A549 (cell line): ENCODE results near the gene CMPK2.

Experiments used
- CTCF ChIP-seq: fragments of >200 bp; sonication (Bioruptor Twin); formaldehyde crosslinking; IDR thresholded peaks from 3 replicates; pipeline ENCODE4 v1.5.1; 2016
- MAX ChIP-seq: IDR thresholded peaks from 2 replicates; pipeline ENCODE4 v1.6.1; 2012
- RCOR1 ChIP-seq: fragments of 150-350 bp; IDR thresholded peaks from 2 replicates; pipeline ENCODE4 v1.6.1; 2014; ENCODE audit warnings: antibody characterized with exemption, low read length, low read depth
- REST ChIP-seq: fragments of 200-600 bp; sonication (generic); IDR thresholded peaks from 2 replicates; pipeline ENCODE4 v1.6.1; 2016; ENCODE audit warnings: antibody characterized with exemption, mild to moderate bottlenecking, moderate library complexity
- ZNF302 ChIP-seq: fragments of 250-450 bp; sonication (Bioruptor Pico); IDR thresholded peaks from 2 replicates; pipeline ENCODE4 v1.9.0; 2021; ENCODE audit warnings: inconsistent platforms, mild to moderate bottlenecking, moderate library complexity

GRCh38 chr2:6854416-6854815 lies 11.3 kb downstream of the CMPK2 start:
- TF ChIP-seq CTCF (no peak), ZNF302 (no peak), MAX (no peak), RCOR1 (no peak), REST (no peak)
